ENCODE measurements around the gene DHX9. TPM values are rescaled to one million over a fixed set of nuclear protein-coding genes. Genes with fewer than 3 reads are reported as not detected.
A peak's percentile ranks its signal among the peaks of the same experiment; 100 is the strongest.

DHX9 gene
- total RNA-seq, 1 experiment from 2014 or later: 131 TPM

- Histone ChIP-seq H3K36me3 (ENCODE audit: low read depth) (peaks cover 61% of the 10 kb centered on the region), H3K4me3 (no peak overlapping the region), H3K4me1 (replicated peaks; ENCODE audit: insufficient read depth) (no peaks in the 10 kb centered on the region), H2AFZ (no peak overlapping the region), H3K27me3 (ENCODE audit: insufficient read depth, low read depth) (no peaks in the 10 kb centered on the region), H3K9me3 (ENCODE audit: insufficient read depth, low read depth) (no peaks in the 10 kb centered on the region), H3K9me2 (ENCODE audit: insufficient read depth) (no peaks in the 10 kb centered on the region), H3K27ac (no peak overlapping the region), H3F3A (ENCODE audit: insufficient read depth, low read depth) (peaks cover 72% of the 10 kb centered on the region), H4K20me1 (ENCODE audit: insufficient read depth) (peaks cover 30% of the 10 kb centered on the region), H3K79me2 (ENCODE audit: low read depth) (no peaks in the 10 kb centered on the region), H3K4me2 (no peak overlapping the region)
- ChIA-PET CTCF (no interaction called here), POLR2A (ENCODE audit: unreplicated experiment) (interaction anchor here (0.6 kb wide), 1 partner anchor 203 kb away, joined by 3 read pairs; no protein-coding TSS in a partner anchor)
- TF ChIP-seq CTCF (conservative IDR thresholded peaks at IDR 0.05) (no peak), EZH2 (IDR thresholded peaks at IDR 0.05; ENCODE audit: low read depth) (no peak)
- intact Hi-C loops (cut with micrococcal nuclease; ENCODE audit: unreplicated experiment): loop anchor here (5.0 to 10.0 kb wide), 3 partner anchors 38 to 140 kb away; partner anchors contain the start of gene LAMC1
- no peak for DNase-seq
- BruUV-seq (replicated peaks): no TSS peak
Observed at GRCh38 chr1:182884872-182885271, 45.7 kb downstream of the DHX9 start.

DNA sequence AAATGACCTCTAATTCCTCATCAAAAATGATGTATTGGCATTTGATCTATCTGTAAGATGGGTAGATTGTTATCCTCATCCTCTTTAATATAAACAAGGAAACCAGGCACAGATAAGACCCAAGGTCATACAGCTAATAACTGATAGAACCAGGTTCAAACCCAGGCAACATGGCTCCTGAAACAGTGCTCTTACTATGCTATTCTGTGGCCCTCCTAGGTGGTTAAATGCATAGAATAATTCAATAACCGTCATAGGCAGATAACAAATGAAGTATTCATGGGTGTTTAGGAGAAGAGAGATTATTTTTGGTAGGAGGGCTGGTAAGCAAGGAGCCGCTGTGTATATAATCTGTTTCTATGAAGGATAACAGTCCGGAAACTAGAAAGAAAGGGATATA is 46.4 kb downstream of the DHX9 start:
- DNase-seq: no peak
- Histone ChIP-seq H4K20me1 (ENCODE audit: insufficient read depth) (peaks cover 30% of the 10 kb centered on the region), H3K9me3 (ENCODE audit: insufficient read depth, low read depth) (no peaks in the 10 kb centered on the region), H3K4me1 (replicated peaks; ENCODE audit: insufficient read depth) (no peaks in the 10 kb centered on the region), H3K27me3 (ENCODE audit: insufficient read depth, low read depth) (no peaks in the 10 kb centered on the region), H3K4me3 (no peak overlapping the region), H3K9me2 (ENCODE audit: insufficient read depth) (no peaks in the 10 kb centered on the region), H3K79me2 (ENCODE audit: low read depth) (no peaks in the 10 kb centered on the region), H2AFZ (no peak overlapping the region), H3K4me2 (no peak overlapping the region), H3K36me3 (ENCODE audit: low read depth) (peaks cover 54% of the 10 kb centered on the region), H3K27ac (no peak overlapping the region), H3F3A (ENCODE audit: insufficient read depth, low read depth) (peaks cover 74% of the 10 kb centered on the region)
- no peak for TF ChIP-seq EZH2 (IDR thresholded peaks at IDR 0.05; ENCODE audit: low read depth)
- TF ChIP-seq CTCF (conservative IDR thresholded peaks at IDR 0.05): no peak
- BruUV-seq (replicated peaks): no TSS peak
- intact Hi-C loops (cut with micrococcal nuclease; ENCODE audit: unreplicated experiment): loop anchor here (5.0 to 10.0 kb wide), 2 partner anchors 72 to 139 kb away; partner anchors contain the start of gene LAMC1
- POLR2A ChIA-PET (ENCODE audit: unreplicated experiment): no interaction called here
- CTCF ChIA-PET: no interaction called here

GRCh38 chr1:182886985-182887384 is 47.8 kb downstream of the DHX9 start:
- no peaks in the 10 kb centered on the region for H3K4me1 ChIP-seq (replicated peaks; ENCODE audit: insufficient read depth)
- H3K36me3 ChIP-seq (ENCODE audit: low read depth): peaks cover 41% of the 10 kb centered on the region
- H4K20me1 ChIP-seq (ENCODE audit: insufficient read depth): peaks cover 22% of the 10 kb centered on the region
- intact Hi-C loops (cut with micrococcal nuclease; ENCODE audit: unreplicated experiment): loop anchor here (5.0 to 10.0 kb wide), 2 partner anchors 70 to 138 kb away; partner anchors contain the start of gene LAMC1
- H3K4me2 ChIP-seq: no peak overlapping the region
- no peaks in the 10 kb centered on the region for H3K9me3 ChIP-seq (ENCODE audit: insufficient read depth, low read depth)
- BruUV-seq (replicated peaks): TSS peak; percentile 35
- ChIA-PET POLR2A (ENCODE audit: unreplicated experiment) (no interaction called here), CTCF (no interaction called here)
- no peak for DNase-seq
- H2AFZ ChIP-seq: no peak overlapping the region
- H3K27me3 ChIP-seq (ENCODE audit: insufficient read depth, low read depth): no peaks in the 10 kb centered on the region
- TF ChIP-seq EZH2 (IDR thresholded peaks at IDR 0.05; ENCODE audit: low read depth) (no peak), CTCF (conservative IDR thresholded peaks at IDR 0.05) (no peak)
- no peak overlapping the region for H3K27ac ChIP-seq
- no peak overlapping the region for H3K4me3 ChIP-seq
- H3F3A ChIP-seq (ENCODE audit: insufficient read depth, low read depth): peaks cover 77% of the 10 kb centered on the region
- H3K9me2 ChIP-seq (ENCODE audit: insufficient read depth): no peaks in the 10 kb centered on the region
- no peaks in the 10 kb centered on the region for H3K79me2 ChIP-seq (ENCODE audit: low read depth)
